RWPE1 (cell line): Measurements from ENCODE around the gene CNOT9.
A peak's percentile ranks its signal among the peaks of the same experiment; 100 is the strongest.

Experiments used
- CTCF ChIA-PET: fragments of 350-600 bp; sonication (Branson Sonifier 250); formaldehyde crosslinking; extraction: SDS; loops from one replicate; lab custom pipeline; 2021; lab: Yijun Ruan, JAX
- POLR2A ChIA-PET: fragments of 400-600 bp; formaldehyde crosslinking; extraction: SDS; loops from one replicate; lab custom pipeline; 2020; ENCODE audit warnings: antibody characterized with exemption; ENCODE audit not compliant: low non-redundant PET; lab: Yijun Ruan, JAX
- DNase-seq: peaks from one replicate; pipeline ENCODE4 v3.0.0; 2012; ENCODE audit warnings: low spot score
- H3K27ac ChIP-seq: fragments of 450-650 bp; 2 replicates; pipeline ENCODE4 v1.5.1; 2017
- TF ChIP-seq, protein P1 (sequence below): fragments of 450-650 bp; conservative IDR thresholded peaks from 2 replicates; pipeline ENCODE4 v1.5.1; 2017; ENCODE audit warnings: low read depth, mild to moderate bottlenecking

The CNOT9 gene

DNA sequence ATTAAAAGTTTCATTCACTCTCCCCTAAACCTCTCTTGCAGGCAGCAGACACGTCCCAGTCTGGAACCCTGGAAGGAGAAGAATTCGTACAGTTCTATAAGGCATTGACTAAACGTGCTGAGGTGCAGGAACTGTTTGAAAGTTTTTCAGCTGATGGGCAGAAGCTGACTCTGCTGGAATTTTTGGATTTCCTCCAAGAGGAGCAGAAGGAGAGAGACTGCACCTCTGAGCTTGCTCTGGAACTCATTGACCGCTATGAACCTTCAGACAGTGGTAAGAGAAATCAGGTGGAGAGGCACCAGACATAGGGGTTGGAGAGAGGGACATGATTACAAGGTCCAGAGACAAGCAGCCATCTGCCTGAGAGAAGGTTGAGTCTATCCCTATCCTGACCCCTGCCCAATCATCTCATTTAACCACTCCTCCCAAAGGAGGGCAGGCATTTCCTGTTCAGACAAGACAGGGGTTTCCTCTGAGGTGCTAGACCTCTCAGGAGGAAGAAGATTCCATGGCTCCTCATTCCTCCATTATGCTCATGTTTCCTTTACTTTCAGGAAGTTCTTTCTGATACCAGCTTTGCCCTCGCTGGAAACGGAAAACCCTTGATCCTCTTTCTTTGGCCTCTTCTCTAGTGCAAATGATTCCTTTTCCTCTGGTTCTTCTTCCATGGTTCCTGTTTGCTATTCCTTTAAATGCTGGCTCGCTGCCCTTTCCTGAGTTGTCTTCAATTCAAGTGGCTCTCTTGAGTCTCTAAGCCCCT, 54.1 kb downstream of the CNOT9 start:
- TF ChIP-seq, protein P1, sequence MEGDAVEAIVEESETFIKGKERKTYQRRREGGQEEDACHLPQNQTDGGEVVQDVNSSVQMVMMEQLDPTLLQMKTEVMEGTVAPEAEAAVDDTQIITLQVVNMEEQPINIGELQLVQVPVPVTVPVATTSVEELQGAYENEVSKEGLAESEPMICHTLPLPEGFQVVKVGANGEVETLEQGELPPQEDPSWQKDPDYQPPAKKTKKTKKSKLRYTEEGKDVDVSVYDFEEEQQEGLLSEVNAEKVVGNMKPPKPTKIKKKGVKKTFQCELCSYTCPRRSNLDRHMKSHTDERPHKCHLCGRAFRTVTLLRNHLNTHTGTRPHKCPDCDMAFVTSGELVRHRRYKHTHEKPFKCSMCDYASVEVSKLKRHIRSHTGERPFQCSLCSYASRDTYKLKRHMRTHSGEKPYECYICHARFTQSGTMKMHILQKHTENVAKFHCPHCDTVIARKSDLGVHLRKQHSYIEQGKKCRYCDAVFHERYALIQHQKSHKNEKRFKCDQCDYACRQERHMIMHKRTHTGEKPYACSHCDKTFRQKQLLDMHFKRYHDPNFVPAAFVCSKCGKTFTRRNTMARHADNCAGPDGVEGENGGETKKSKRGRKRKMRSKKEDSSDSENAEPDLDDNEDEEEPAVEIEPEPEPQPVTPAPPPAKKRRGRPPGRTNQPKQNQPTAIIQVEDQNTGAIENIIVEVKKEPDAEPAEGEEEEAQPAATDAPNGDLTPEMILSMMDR, result no peak
- ChIA-PET POLR2A (interaction anchor here (0.7 kb wide), 1 partner anchor 20 kb away, joined by 5 read pairs; no protein-coding TSS in a partner anchor), CTCF (interaction anchor here (0.6 to 0.7 kb wide), 2 partner anchors 12 to 120 kb away, joined by 3 to 4 read pairs; no protein-coding TSS in a partner anchor)
- no peak for DNase-seq
- H3K27ac ChIP-seq, result no peak overlapping the region

- TF ChIP-seq, protein P1, result no peak
- POLR2A ChIA-PET, result no interaction called here
Measured at GRCh38 chr2:218623366-218623705, 54.7 kb downstream of the CNOT9 start.

DNA sequence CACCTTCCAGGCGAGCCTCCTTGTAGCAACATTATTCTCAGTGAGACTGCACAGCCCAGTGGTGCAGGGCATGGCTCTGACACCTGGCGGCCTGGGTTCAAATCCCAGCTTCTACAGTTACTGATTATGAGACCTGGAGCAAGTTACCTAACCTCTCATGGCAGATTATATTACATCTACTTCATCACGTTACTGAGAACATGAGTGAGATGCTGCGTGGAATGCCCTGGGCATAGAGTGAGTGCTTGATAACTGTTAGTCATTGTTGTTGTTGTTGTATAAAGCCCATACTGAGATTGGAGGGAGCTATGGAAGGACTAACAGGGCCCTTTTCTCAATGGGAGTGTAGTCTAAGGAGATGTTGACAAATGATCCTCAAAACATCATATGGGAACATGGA, 57.7 kb downstream of the CNOT9 start:
- CTCF ChIA-PET, result no interaction called here
- no peak for DNase-seq
- TF ChIP-seq, protein P1, result no peak
- no peak overlapping the region for H3K27ac ChIP-seq
- POLR2A ChIA-PET, result no interaction called here

More at GRCh38 chr2:218623366-218623705, 54.7 kb downstream of the CNOT9 start:
- no peak for DNase-seq
- CTCF ChIA-PET, result interaction anchor here (0.7 kb wide), 1 partner anchor 11 kb away, joined by 4 read pairs; no protein-coding TSS in a partner anchor
- no peak overlapping the region for H3K27ac ChIP-seq

- no peak overlapping the region for H3K27ac ChIP-seq
- ChIA-PET POLR2A (no interaction called here), CTCF (no interaction called here)
- no peak for DNase-seq
- TF ChIP-seq, protein P1, result no peak
Measured at GRCh38 chr2:218627939-218628338, 59.3 kb downstream of the CNOT9 start.

GRCh38 chr2:218631837-218632236, 63.2 kb downstream of the CNOT9 start:
- TF ChIP-seq, protein P1, result no peak
- ChIA-PET CTCF (interaction anchor here (0.7 kb wide), 1 partner anchor 259 kb away, joined by 4 read pairs; no protein-coding TSS in a partner anchor), POLR2A (no interaction called here)
- peak; percentile 76 for DNase-seq
- peak overlapping the region; percentile 34; the same call in 1 of the 2 replicates for H3K27ac ChIP-seq

- CTCF ChIA-PET, result interaction anchor here (0.6 kb wide), 1 partner anchor 18 kb away, joined by 4 read pairs; no protein-coding TSS in a partner anchor
- H3K27ac ChIP-seq, result no peak overlapping the region
- POLR2A ChIA-PET, result interaction anchor here (0.8 kb wide), 1 partner anchor 8 kb away, joined by 10 read pairs; no protein-coding TSS in a partner anchor
- TF ChIP-seq, protein P1, result no peak
- no peak for DNase-seq
Measured at GRCh38 chr2:218635719-218636118, 67.1 kb downstream of the CNOT9 start.
